B cell (primary cell): ENCODE measurements around the gene CSMD2. TPM values are rescaled to one million over a fixed set of nuclear protein-coding genes. Genes with fewer than 3 reads are reported as not detected.

Experiments used
- ATAC-seq: fragments of 200-7000 bp; cut with Tn5 transposase; one replicate; pipeline ENCODE4 v1.10.0; 2021; ENCODE audit warnings: low read depth, mild to moderate bottlenecking, moderate number of reproducible peaks, moderate library complexity
- CTCF ChIA-PET: fragments of 350-600 bp; sonication (Branson Sonifier 250); formaldehyde crosslinking; loops from one replicate; lab custom pipeline; 2021; ENCODE audit warnings: antibody characterized with exemption, inconsistent platforms; lab: Charles Lee
- POLR2A ChIA-PET: fragments of 350-600 bp; sonication (Branson Sonifier 250); formaldehyde crosslinking; loops from one replicate; lab custom pipeline; 2021; ENCODE audit warnings: antibody characterized with exemption; lab: Charles Lee
- DNase-seq: peaks from one replicate; pipeline ENCODE4 v3.0.0; 2013
- H2AFZ ChIP-seq: 2 replicates; pipeline ENCODE4 v1.6.1; 2012; ENCODE audit warnings: mild to moderate bottlenecking, low read depth, low read length; ENCODE audit not compliant: insufficient read depth, poor library complexity, severe bottlenecking
- H3K27ac ChIP-seq, 2 donors: 1 replicate in 1 of 2; 2 replicates in 1 of 2; pipeline ENCODE4 v1.5.1; 2012 to 2013; ENCODE audit warnings: low read length in 2 of 2, mild to moderate bottlenecking in 2 of 2, moderate library complexity in 1 of 2
- H3K27me3 ChIP-seq, 4 experiments: fragments of 200-600 bp in 1 of 4; sonication (generic) in 1 of 4; replicated peaks in 1 of 4; 1 replicate in 2 of 4; 2 replicates in 2 of 4; pipeline versions ENCODE4 v1.6.1 to v1.7.0; 2013 to 2016; ENCODE audit warnings: low read length in 3 of 4, mild to moderate bottlenecking in 2 of 4, mixed read lengths in 1 of 4, moderate library complexity in 1 of 4; ENCODE audit not compliant: insufficient read depth in 4 of 4, control insufficient read depth in 3 of 4; ENCODE audit errors: control extremely low read depth in 1 of 4
- H3K36me3 ChIP-seq, 2 experiments: replicated peaks in 1 of 2; 1 replicate in 1 of 2; 2 replicates in 1 of 2; pipeline versions ENCODE4 v1.6.1 to v1.7.1; 2013; ENCODE audit warnings: low read length in 1 of 2; ENCODE audit not compliant: insufficient read depth in 2 of 2, control insufficient read depth in 1 of 2; ENCODE audit errors: control extremely low read depth in 1 of 2, extremely low read depth in 1 of 2
- H3K4me1 ChIP-seq, 2 donors: fragments of 200-600 bp in 1 of 2; sonication (generic) in 1 of 2; 1 replicate in 1 of 2; 2 replicates in 1 of 2; pipeline versions ENCODE4 v1.5.1 to v1.6.1; 2013 to 2017; ENCODE audit warnings: low read length in 2 of 2; ENCODE audit not compliant: control insufficient read depth in 2 of 2, insufficient read depth in 2 of 2
- H3K4me2 ChIP-seq: replicated peaks from 2 replicates; pipeline ENCODE3; 2012; ENCODE audit warnings: mild to moderate bottlenecking, low read depth, low read length; ENCODE audit not compliant: poor library complexity, severe bottlenecking
- H3K4me3 ChIP-seq, 5 experiments: fragments of 200-600 bp in 1 of 5; sonication (generic) in 1 of 5; 1 replicate in 3 of 5; 2 replicates in 2 of 5; pipeline versions ENCODE4 v1.5.1 to v1.7.0; 2011 to 2016; ENCODE audit warnings: low read length in 4 of 5, mild to moderate bottlenecking in 4 of 5, low read depth in 2 of 5, control low read depth in 1 of 5, moderate library complexity in 1 of 5; ENCODE audit not compliant: insufficient read depth in 1 of 5; ENCODE audit errors: control extremely low read depth in 1 of 5, extremely low read depth in 1 of 5
- H3K79me2 ChIP-seq: fragments of 200-600 bp; sonication (generic); one replicate; pipeline ENCODE4 v1.6.0; 2016; ENCODE audit warnings: low read length; ENCODE audit not compliant: control insufficient read depth, insufficient read depth
- H3K9ac ChIP-seq: fragments of 200-600 bp; sonication (generic); 2 replicates; pipeline ENCODE4 v1.6.1; 2017; ENCODE audit warnings: mild to moderate bottlenecking, low read length, moderate library complexity
- H3K9me3 ChIP-seq, 3 donors: one replicate each; pipeline versions ENCODE4 v1.6.1 to v1.7.1; 2013; ENCODE audit warnings: low read length in 2 of 3; ENCODE audit not compliant: control insufficient read depth in 2 of 3, insufficient read depth in 1 of 3; ENCODE audit errors: control extremely low read depth in 1 of 3
- H4K20me1 ChIP-seq: 2 replicates; pipeline ENCODE4 v1.6.0; 2012; ENCODE audit warnings: mild to moderate bottlenecking, low read length; ENCODE audit not compliant: insufficient read depth, control insufficient read depth, poor library complexity, severe bottlenecking
- H3K27ac Mint-ChIP-seq: one replicate; pipeline ENCODE4 v1.8.0; 2021; ENCODE audit warnings: mixed read lengths
- H3K27me3 Mint-ChIP-seq: one replicate; pipeline ENCODE4 v1.8.0; 2021; ENCODE audit warnings: mixed read lengths
- H3K4me1 Mint-ChIP-seq: one replicate; pipeline ENCODE4 v1.8.0; 2021; ENCODE audit warnings: mixed read lengths
- H3K4me3 Mint-ChIP-seq: one replicate; pipeline ENCODE4 v1.8.0; 2021; ENCODE audit warnings: mixed read lengths
- H3K9me3 Mint-ChIP-seq: one replicate; pipeline ENCODE4 v1.8.0; 2022; ENCODE audit warnings: mixed read lengths; ENCODE audit not compliant: insufficient read depth
- CTCF ChIP-seq: fragments of 200-600 bp; IDR thresholded peaks from one replicate; pipeline ENCODE4 v1.8.0; 2022; ENCODE audit warnings: antibody characterized with exemption, mild to moderate bottlenecking
- EZH2 ChIP-seq: IDR thresholded peaks from 2 replicates; pipeline ENCODE4 v1.6.1; 2012; ENCODE audit warnings: borderline replicate concordance, low read depth, mild to moderate bottlenecking, moderate library complexity, low read length; ENCODE audit not compliant: insufficient read depth, poor library complexity, severe bottlenecking
- WGBS: methylation state at CpG from one replicate; pipeline ENCODE4 v1.1.5; 2013; ENCODE audit warnings: missing lambda C conversion rate; ENCODE audit not compliant: insufficient coverage; 5-methylcytosine and 5-hydroxymethylcytosine counted together
- intact Hi-C: fragments of 100-400 bp; cut with micrococcal nuclease; formaldehyde crosslinking; loops from one replicate; pipeline ENCODE4 v1.10.0; 2022
- polyA plus RNA-seq: library from polyadenylated mRNA; depleted of rRNA; stranded (reverse); fragments of >200 nt; gene quantifications from 2 replicates; pipeline ENCODE4 v1.2.3, GENCODE V29; 2012
- total RNA-seq, 2 donors: library from RNA; stranded (reverse); fragments of 120-200 nt in 1 of 2; gene quantifications; 1 replicate in 1 of 2; 2 replicates in 1 of 2; pipeline versions ENCODE4 v1.2.3 to v1.2.4, GENCODE V29; 2013 to 2022

Gene CSMD2
- total and polyA plus RNA-seq, 2 donors (not counting 1 experiment from before 2014, with no cell fraction given): not detected

GRCh38 chr1:33727310-33727709, 437.7 kb downstream of the CSMD2 start:
- Histone ChIP-seq H3K36me3 (no peaks in the 10 kb centered on the region), H3K27ac (no peak overlapping the region), H3K4me2 (no peak overlapping the region), H3K4me1 (no peaks in the 10 kb centered on the region), H3K4me3 (no peak overlapping the region), H3K79me2 (no peaks in the 10 kb centered on the region), H3K9ac (no peak overlapping the region), H3K27me3 (peaks cover 0 to 2% (median 0%) of the 10 kb centered on the region in 4 experiments), H4K20me1 (no peaks in the 10 kb centered on the region), H2AFZ (no peak overlapping the region), H3K9me3 (no peaks in the 10 kb centered on the region)
- intact Hi-C loops: no loop called here
- Mint-ChIP-seq H3K4me1 (no peaks in the 10 kb centered on the region), H3K27ac (no peak overlapping the region), H3K27me3 (no peaks in the 10 kb centered on the region), H3K9me3 (no peaks in the 10 kb centered on the region), H3K4me3 (no peak overlapping the region)
- no peak for TF ChIP-seq CTCF
- no peak for TF ChIP-seq EZH2
- DNase-seq (no peak), ATAC-seq (no peak)
- 27% methylated on average over 3 of the region's 3 CpGs for WGBS
- POLR2A ChIA-PET: no interaction called here
- CTCF ChIA-PET: no interaction called here

DNA sequence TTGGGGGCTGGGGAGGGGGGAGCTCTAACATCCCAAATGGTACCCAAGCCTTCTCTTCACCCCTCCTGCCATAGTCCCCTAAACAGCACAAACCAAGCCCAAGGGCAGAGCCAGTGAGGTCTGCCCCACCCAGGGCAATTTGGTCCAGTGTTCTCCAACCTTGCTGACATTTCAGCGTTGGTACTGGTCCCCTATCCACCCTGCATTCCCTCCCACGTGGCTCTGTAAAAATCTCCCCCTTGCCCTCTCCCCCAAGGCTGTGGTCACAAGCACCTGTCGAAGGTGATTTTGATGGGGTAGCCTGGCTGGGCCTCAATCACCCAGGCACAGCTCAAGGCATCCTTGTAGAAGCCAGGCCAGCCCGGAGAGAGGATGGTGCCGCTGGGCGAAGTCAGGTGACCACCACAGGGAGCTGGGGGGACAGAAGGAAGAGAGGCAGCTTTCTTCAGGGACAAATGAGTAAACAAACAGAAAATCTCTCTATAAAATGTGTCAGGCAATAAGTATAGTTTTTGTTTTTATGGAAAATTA, 438.7 kb downstream of the CSMD2 start:
- no peaks in the 10 kb centered on the region for H3K9me3 ChIP-seq
- no peaks in the 10 kb centered on the region for H3K36me3 ChIP-seq
- Mint-ChIP-seq H3K27ac (no peak overlapping the region), H3K4me1 (no peaks in the 10 kb centered on the region), H3K9me3 (no peaks in the 10 kb centered on the region), H3K27me3 (no peaks in the 10 kb centered on the region), H3K4me3 (no peak overlapping the region)
- no peak for TF ChIP-seq EZH2
- no peak for TF ChIP-seq CTCF
- H3K79me2 ChIP-seq: no peaks in the 10 kb centered on the region
- H3K27ac ChIP-seq: no peak overlapping the region
- no peaks in the 10 kb centered on the region for H3K27me3 ChIP-seq
- no peak for DNase-seq
- no peak overlapping the region for H2AFZ ChIP-seq
- H4K20me1 ChIP-seq: no peaks in the 10 kb centered on the region
- H3K4me2 ChIP-seq: no peak overlapping the region
- H3K4me1 ChIP-seq: no peaks in the 10 kb centered on the region
- WGBS: 83% methylated on average over 4 of the region's 6 CpGs
- intact Hi-C loops: no loop called here
- H3K9ac ChIP-seq: no peak overlapping the region
- ChIA-PET CTCF (no interaction called here), POLR2A (no interaction called here)
- ATAC-seq: no peak
- H3K4me3 ChIP-seq: no peak overlapping the region
